ENCODE data around the gene KRTAP5-10. TPM values are rescaled to one million over a fixed set of nuclear protein-coding genes. Genes with fewer than 3 reads are reported as not detected.
"Not testable (repeated sequence)": the region's sequence is repeated elsewhere in the genome, so short reads cannot be mapped to it uniquely, and the experiment has no call there.

The KRTAP5-10 gene
- total RNA-seq, 1 donor from 2014 or later: 1.5 TPM

GRCh38 chr11:71611218-71611910, 46.0 kb downstream of the KRTAP5-10 start:
- not testable (repeated sequence) for DNase-seq

GRCh38 chr11:71613931-71614330, 48.6 kb downstream of the KRTAP5-10 start:
- DNase-seq: not testable (repeated sequence)

GRCh38 chr11:71614366-71614917, 49.1 kb downstream of the KRTAP5-10 start:
- DNase-seq: not testable (repeated sequence)

GRCh38 chr11:71615003-71615402, 49.6 kb downstream of the KRTAP5-10 start:
- not testable (repeated sequence) for DNase-seq

Small RNA genes lying within 50 kb of the gene (small RNA-seq; reads per million reads assigned to genes)
- gene AP000867.1 (ENCODE audit: low replicate concordance): not detected
- gene KRTAP5-14P (ENCODE audit: low replicate concordance): not detected

Other genes with a start within 250 kb of the KRTAP5-10 start
- gene DHCR7, start 117.2 kb upstream of the KRTAP5-10 start, total RNA-seq: 34.5 TPM
- 34.6 TPM for gene NADSYN1, start 112.4 kb upstream of the KRTAP5-10 start, total RNA-seq
- gene KRTAP5-7, start 38.3 kb upstream of the KRTAP5-10 start, total RNA-seq: 0.89 TPM
- gene KRTAP5-8, start 27.5 kb upstream of the KRTAP5-10 start, total RNA-seq: 2.5 TPM
- gene KRTAP5-9, start 17.1 kb upstream of the KRTAP5-10 start, total RNA-seq: not detected
- 2.2 TPM for gene KRTAP5-11, start 17.3 kb downstream of the KRTAP5-10 start, total RNA-seq